ENCODE data around the gene GPC2.

The GPC2 gene

GRCh38 chr7:100122067-100122466 is 55.1 kb downstream of the GPC2 start:
- Histone ChIP-seq H3K79me1 (ENCODE audit: low read length) (peaks cover 3% of the 10 kb centered on the region), H3K36me3 (ENCODE audit: control insufficient read depth, insufficient read depth, low read length) (no peaks in the 10 kb centered on the region), H3K9ac (ENCODE audit: low read length) (no peak overlapping the region), H3K4ac (ENCODE audit: low read depth, low read length) (no peak overlapping the region), H2BK120ac (ENCODE audit: low read depth, low read length) (no peak overlapping the region), H3K4me2 (ENCODE audit: low read length) (no peak overlapping the region), H3K23ac (ENCODE audit: low read length) (no peak overlapping the region), H3K18ac (ENCODE audit: low read length) (no peak overlapping the region), H3K56ac (ENCODE audit: low read length) (no peak overlapping the region), H3K4me1 (ENCODE audit: control insufficient read depth, low read depth, low read length) (peaks cover 4% of the 10 kb centered on the region), H2AK5ac (ENCODE audit: low read length) (no peak overlapping the region), H2BK15ac (replicated peaks; ENCODE audit: low read depth) (no peak overlapping the region), H4K8ac (ENCODE audit: low read depth, low read length) (no peak overlapping the region), H3K4me3 (ENCODE audit: low read length) (no peak overlapping the region), H3K79me2 (ENCODE audit: control insufficient read depth, insufficient read depth, low read length) (peaks cover 3% of the 10 kb centered on the region), H4K5ac (ENCODE audit: low read length) (no peak overlapping the region), H3K27me3 (ENCODE audit: insufficient read depth, low read length, poor library complexity) (no peaks in the 10 kb centered on the region), H2BK5ac (ENCODE audit: low read length) (no peak overlapping the region), H3K27ac (ENCODE audit: low read depth, low read length) (no peak overlapping the region)
- no peak for DNase-seq
- no CpG with 5 or more reads among the region's 13 CpGs for WGBS (ENCODE audit: extremely low coverage, insufficient coverage, low lambda C conversion rate)

GRCh38 chr7:100120733-100121036 is 56.5 kb downstream of the GPC2 start:
- Histone ChIP-seq H2BK120ac (ENCODE audit: low read depth, low read length) (no peak overlapping the region), H3K18ac (ENCODE audit: low read length) (no peak overlapping the region), H3K4me1 (ENCODE audit: control insufficient read depth, low read depth, low read length) (peaks cover 4% of the 10 kb centered on the region), H4K5ac (ENCODE audit: low read length) (no peak overlapping the region), H3K79me1 (ENCODE audit: low read length) (peaks cover 3% of the 10 kb centered on the region), H3K27ac (ENCODE audit: low read depth, low read length) (no peak overlapping the region), H2BK15ac (replicated peaks; ENCODE audit: low read depth) (no peak overlapping the region), H4K8ac (ENCODE audit: low read depth, low read length) (no peak overlapping the region), H3K4ac (ENCODE audit: low read depth, low read length) (no peak overlapping the region), H3K56ac (ENCODE audit: low read length) (peak overlapping the region; percentile 74), H3K9ac (ENCODE audit: low read length) (peak overlapping the region; percentile 35), H3K4me3 (ENCODE audit: low read length) (no peak overlapping the region), H3K27me3 (ENCODE audit: insufficient read depth, low read length, poor library complexity) (no peaks in the 10 kb centered on the region), H2BK5ac (ENCODE audit: low read length) (no peak overlapping the region), H3K23ac (ENCODE audit: low read length) (no peak overlapping the region), H3K36me3 (ENCODE audit: control insufficient read depth, insufficient read depth, low read length) (no peaks in the 10 kb centered on the region), H3K79me2 (ENCODE audit: control insufficient read depth, insufficient read depth, low read length) (peaks cover 3% of the 10 kb centered on the region), H3K4me2 (ENCODE audit: low read length) (peak overlapping the region; percentile 77), H2AK5ac (ENCODE audit: low read length) (no peak overlapping the region)
- DNase-seq, result no peak
- no CpG with 5 or more reads among the region's 1 CpG for WGBS (ENCODE audit: extremely low coverage, insufficient coverage, low lambda C conversion rate)

GRCh38 chr7:100119970-100120732 is 57.0 kb downstream of the GPC2 start:
- Histone ChIP-seq H2BK120ac (ENCODE audit: low read depth, low read length) (no peak overlapping the region), H3K23ac (ENCODE audit: low read length) (no peak overlapping the region), H3K18ac (ENCODE audit: low read length) (no peak overlapping the region), H2AK5ac (ENCODE audit: low read length) (no peak overlapping the region), H3K36me3 (ENCODE audit: control insufficient read depth, insufficient read depth, low read length) (no peaks in the 10 kb centered on the region), H3K56ac (ENCODE audit: low read length) (peak overlapping the region; percentile 74), H3K4me1 (ENCODE audit: control insufficient read depth, low read depth, low read length) (peaks cover 4% of the 10 kb centered on the region), H4K8ac (ENCODE audit: low read depth, low read length) (no peak overlapping the region), H4K5ac (ENCODE audit: low read length) (no peak overlapping the region), H3K4me3 (ENCODE audit: low read length) (peak overlapping the region; percentile 90), H3K27ac (ENCODE audit: low read depth, low read length) (no peak overlapping the region), H3K79me2 (ENCODE audit: control insufficient read depth, insufficient read depth, low read length) (peaks cover 3% of the 10 kb centered on the region), H3K9ac (ENCODE audit: low read length) (peak overlapping the region; percentile 85), H2BK5ac (ENCODE audit: low read length) (no peak overlapping the region), H3K79me1 (ENCODE audit: low read length) (peaks cover 3% of the 10 kb centered on the region), H2BK15ac (replicated peaks; ENCODE audit: low read depth) (no peak overlapping the region), H3K27me3 (ENCODE audit: insufficient read depth, low read length, poor library complexity) (no peaks in the 10 kb centered on the region), H3K4ac (ENCODE audit: low read depth, low read length) (no peak overlapping the region), H3K4me2 (ENCODE audit: low read length) (peak overlapping the region; percentile 77)
- DNase-seq, result peak; percentile 91
- no CpG with 5 or more reads among the region's 19 CpGs for WGBS (ENCODE audit: extremely low coverage, insufficient coverage, low lambda C conversion rate)
